ENCODE data around the gene ANKFN1.

Gene ANKFN1, protein sequence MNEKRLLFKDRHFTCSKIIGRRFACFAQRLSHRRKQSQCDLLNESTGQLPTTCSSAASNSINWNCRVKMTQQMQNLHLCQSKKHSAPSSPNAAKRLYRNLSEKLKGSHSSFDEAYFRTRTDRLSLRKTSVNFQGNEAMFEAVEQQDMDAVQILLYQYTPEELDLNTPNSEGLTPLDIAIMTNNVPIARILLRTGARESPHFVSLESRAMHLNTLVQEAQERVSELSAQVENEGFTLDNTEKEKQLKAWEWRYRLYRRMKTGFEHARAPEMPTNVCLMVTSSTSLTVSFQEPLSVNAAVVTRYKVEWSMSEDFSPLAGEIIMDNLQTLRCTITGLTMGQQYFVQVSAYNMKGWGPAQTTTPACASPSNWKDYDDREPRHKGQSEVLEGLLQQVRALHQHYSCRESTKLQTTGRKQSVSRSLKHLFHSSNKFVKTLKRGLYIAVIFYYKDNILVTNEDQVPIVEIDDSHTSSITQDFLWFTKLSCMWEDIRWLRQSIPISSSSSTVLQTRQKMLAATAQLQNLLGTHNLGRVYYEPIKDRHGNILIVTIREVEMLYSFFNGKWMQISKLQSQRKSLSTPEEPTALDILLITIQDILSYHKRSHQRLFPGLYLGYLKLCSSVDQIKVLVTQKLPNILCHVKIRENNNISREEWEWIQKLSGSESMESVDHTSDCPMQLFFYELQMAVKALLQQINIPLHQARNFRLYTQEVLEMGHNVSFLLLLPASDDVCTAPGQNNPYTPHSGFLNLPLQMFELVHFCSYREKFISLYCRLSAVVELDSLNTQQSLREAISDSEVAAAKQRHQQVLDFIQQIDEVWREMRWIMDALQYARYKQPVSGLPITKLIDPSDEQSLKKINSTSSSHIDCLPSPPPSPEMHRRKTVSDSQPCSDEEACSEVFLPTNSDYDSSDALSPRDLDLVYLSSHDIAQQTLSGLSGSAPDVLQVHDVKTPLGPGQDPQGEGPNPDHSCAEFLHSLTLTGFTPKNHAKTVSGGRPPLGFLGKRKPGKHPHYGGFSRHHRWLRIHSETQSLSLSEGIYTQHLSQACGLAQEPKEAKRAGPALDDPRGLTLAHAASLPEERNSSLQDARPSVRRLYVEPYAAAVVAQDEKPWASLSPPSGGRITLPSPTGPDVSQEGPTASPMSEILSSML

DNA sequence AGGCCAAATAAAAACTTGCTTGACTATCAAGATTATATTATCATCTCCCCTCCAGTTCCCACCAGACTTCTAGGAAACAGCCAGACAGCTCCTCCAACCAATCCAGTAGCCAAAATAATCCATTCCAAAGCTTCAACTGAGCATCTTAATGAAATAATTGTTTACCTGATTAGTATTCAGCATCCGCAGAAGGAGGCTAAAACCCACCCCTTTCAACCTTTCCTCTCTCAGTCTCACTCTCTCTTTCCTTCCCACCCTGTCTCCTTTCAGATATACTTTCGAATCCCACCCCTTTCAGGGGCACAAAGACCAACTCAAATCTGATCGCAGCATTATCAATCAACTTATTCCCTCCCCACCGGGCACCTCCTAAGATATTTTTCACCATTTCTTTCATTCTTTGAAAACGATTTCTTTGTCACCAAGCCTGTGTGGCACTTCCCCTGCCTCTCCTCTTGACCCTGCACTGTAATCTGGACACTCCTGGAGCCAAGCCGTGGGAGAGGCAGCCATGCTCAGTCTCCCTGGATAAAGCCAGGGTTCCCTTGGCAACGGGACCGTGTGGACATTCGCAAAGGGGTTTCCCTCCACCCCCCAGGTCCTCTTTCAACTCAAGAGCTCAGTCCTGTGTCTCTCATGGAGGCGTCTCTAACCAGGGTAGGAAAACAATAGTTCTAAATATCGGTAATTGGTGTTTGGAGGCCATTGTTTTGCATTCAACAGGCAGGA lies at the start of gene ANKFN1:
Gene ANKFN1, plus strand, starts transcription at position 602 of the 729 bp plus-strand sequence. CDS start 59,193 bp downstream, outside the sequence.
- no peak for DNase-seq

DNA sequence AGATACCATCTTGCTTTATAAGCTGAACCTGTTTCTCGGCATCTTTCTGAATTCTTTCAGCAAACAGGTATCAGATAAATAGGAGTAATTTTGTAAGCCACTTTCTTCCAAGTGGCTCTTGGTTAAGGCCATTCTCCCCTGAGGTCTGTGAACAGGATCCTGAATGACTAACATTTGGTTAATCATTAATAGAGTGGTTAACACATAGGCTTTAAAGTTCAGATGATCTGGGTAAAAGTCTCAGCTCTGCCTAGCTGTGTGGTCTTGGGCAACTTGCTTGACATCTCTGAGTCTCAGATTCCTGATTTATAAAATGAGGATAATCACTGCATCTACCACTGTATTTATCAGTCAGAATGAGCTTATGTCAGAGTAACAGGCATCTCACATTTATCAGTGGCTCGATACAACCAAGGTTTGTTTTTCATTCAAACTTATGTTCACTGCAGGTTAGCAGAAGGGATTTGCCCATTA lies 44.4 kb upstream of the ANKFN1 start:
- DNase-seq, result no peak

DNA sequence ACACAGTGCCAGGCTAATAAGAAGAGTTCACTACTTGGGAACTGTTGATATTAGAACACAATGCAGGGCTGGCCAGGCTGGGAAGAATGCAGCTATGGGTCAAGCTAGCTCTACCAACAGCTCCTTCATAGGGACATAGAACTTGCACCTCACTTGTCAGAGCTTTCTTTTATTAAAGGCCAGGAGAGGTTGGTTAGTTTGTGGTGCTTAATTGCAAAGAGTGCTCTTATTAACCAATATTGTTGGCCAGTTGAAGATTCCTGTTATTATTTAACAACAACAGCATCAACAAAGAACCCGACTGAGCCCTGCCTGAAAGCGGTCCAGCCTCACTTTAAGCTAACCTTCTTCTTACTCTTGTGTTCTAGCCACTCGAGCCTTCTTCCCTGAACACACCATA lies 43.4 kb upstream of the ANKFN1 start:
- no peak for DNase-seq

DNA sequence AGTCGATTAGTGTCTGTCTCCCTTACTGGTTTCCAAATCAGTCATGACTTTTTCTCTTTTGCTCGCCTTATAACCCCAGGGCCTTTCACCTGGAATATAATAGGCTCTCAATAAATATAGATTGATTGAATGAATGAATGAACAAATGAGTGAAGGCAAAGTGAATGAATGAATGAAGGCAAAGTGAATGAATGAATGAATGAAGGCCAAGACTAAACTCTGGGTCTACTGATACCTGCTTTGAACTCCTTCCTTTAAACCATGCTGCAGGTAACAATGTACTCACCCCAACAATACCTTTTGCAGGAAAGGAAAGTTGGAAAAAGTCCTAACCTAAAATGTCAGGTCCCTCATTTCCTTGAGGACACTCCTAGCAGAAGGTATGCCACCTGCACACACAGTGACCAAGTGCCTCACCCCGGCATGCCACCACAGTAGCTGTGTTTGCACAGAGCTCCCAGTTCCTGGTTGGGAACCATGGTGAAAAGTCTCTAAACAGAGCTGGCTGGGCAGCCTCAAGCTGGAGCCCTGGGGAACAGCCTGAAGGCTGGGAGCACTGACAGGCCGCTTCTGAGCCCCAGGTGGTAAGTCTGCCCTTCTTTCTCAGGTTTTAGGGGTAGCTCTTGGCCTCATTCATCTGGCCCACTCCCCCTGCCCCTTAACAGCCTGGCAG lies 42.7 kb upstream of the ANKFN1 start:
- DNase-seq, result peak; percentile 50

DNA sequence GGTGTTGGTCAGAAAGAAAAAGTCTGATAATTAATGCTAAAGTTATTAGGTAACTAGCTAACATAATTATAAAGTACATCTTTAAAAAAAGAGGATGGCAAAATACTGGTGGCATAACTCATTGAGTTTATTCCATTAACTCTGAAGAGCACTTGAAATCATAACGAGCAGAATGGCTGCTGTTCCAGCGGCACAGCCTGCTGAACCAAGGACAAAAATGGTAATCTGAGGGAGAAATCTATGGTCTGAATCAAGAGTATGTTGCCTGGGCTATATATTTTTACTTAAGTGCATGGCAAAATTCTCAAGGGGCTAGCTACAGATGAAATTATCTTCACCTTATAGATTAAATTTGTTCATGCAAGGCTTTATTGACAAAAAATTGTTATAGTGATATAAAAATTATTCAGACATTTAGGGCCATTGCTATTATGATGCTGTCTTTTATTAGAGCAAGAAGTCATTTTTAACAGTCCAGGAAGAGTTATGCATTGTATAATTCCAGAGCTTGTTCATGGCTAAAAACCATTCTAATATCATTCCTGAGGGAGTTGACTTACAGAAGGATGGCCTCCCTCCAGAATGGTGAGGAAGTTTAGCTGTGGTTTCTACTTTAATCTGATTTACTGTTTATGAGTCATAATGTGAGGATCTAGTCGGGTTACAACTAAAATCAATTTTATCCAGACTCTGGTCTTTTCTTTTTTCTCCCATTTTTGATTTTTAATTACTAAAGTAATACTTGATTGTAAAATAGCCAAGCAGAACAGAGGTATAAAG lies 41.4 kb upstream of the ANKFN1 start:
- peak; percentile 71 for DNase-seq

DNA sequence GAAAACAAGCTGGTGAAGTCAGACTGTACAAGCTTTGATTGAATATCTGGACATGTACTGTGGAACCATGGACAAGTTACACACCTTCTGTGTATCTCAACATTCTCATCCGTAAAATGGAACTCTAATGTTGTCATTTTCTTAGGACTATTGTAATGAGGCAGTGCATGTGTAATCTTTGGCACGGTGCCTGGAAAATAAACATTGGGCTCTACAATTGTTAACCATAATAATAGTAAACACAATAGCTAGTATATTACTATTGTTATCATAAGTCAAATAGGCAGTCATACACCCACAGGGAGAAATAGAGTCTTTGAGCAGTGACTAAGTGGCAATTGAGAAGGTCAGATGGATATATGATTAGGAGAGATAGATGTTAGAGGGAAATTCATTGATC lies 39.8 kb upstream of the ANKFN1 start:
- peak; percentile 31 for DNase-seq

DNA sequence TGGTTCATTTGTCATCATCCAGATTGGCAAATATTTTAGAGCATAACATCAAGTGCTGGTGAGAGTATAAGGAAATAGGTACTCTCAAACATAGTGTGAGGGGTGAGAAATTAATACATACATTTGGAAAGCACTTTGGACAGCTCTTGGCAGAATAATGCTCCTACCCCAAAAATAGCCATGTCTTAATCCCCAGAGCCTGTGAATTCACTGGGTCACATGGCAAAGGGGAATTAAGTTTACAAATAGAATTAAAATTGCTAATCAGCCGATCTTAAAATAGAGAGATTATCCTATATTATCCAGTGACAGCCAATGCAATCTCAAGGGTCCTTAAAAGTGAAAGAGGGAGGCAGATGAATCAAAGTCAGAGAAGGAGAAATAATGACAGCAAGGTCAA lies 38.8 kb upstream of the ANKFN1 start:
- peak; percentile 80 for DNase-seq

DNA sequence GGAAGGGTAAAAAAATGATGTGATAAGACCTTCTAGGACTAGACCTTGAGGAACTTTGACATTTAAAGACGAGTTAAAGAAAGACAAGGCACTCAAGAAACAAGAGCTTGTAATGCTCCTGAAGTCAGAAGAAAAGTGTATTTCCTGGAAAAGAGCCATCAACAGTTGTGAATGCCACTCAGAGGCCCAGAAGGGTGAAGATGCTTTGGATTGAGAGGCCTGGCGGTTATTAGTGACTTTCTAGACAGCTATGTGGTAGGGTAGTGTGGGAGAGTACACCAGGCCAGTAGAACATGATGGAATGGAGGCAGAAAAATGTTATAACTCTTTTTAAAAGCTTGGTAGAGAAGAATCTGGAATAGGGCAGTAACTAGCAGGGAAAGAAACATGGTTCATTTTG lies 34.1 kb upstream of the ANKFN1 start:
- DNase-seq, result no peak

DNA sequence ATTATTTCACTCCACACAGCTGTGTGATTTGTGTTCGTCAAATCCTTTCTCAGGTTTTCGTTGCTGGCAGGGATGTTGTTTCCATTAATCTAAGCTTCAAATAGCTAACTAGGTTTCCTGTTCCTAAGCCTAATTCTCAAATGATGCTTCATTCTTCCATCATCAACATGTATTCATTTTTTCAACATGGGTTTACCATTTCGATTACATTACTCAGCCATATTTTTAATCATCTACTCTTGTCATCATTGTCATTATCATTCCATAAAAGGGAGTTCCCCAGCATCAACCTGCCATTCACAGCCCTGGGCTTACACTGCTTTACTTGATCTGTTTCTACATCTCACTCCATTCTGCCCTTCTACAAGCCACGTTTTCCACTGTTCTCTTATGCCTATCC lies 33.3 kb upstream of the ANKFN1 start:
- no peak for DNase-seq

DNA sequence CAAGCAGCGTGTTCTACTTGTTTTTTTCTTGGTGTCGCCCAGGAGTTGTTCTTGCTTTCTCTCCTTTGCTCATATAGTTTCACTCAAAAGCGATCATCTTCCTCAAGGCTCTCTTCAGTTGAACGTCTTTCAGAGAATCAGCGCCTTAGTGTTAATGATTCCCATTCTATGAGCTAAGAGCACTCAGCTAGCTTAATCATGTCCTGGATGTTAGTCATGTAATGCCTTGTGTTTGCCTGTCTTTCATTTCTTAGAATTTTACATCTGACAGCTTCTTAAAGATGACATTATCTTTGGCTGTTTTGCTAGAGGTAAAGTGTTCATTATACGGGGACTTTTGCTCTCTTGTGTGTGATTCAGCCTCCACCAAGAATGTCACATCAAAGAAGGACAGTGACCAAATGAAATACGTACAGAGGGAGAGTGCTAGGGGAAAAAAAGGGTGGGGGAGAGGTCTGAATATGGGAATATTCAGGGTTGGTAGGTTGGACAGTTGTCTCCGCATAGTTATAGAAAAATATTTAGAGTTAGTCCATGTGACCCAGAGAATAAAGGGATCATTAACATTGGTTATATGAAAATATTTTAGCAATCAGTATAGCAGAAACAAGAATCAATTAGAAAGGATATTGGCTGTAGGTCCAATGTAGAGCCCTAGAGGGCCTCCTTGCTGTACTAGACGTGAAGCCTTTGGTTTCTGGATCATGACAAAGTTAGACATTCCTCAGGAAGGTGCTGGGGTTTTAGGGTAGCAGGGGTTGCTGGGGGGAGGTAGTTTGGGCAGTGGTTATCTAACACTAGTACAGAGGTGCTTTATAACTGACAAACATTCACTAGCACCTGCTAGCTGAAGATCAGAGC lies 31.9 kb upstream of the ANKFN1 start:
- no peak for DNase-seq

DNA sequence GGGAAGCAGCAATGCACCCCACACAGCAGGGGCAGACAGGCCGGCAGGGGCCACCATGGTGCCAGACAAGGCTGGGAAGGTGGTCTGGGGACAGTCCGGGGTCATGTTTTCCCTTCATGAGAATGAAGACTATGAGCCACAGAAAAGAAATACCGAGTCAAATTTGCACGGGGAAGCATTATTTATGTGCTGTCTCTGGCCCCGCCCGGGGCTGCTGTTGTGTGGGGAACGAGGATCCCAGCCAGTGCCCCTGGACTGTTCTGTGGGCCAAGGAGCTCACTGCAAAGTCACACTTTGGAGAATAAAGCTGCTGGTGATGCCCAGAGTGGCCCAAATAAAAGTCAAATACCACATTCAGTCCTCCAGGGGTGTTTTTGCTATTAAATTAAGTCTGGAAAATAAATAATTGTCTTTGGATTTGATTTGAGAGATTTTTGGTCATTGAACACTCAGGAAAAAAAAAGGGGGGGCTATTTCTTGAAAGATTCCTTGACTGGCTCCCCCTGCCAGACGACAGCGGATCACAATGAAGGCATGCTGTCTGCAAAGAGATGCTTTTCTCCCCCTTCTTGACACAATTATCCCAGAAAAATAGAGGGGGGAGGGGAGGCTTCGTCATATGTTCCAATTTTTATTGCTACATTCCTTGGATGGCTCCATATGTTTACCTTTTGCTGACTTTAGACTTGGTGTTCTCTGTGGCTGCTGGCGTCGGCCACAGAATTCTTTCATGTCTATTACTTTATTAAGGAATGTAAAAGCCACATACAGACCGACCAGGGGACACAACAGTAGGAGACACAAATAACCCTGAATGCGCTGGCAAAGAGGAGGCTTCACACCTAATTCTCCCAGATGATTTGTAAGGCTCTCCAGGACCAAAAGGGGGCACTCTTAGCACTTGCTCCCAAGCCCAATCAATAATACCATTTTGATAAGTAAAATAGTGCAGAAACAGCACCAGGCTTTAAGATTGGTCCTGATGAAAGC lies 27.1 kb upstream of the ANKFN1 start:
- DNase-seq, result peak; percentile 60

DNA sequence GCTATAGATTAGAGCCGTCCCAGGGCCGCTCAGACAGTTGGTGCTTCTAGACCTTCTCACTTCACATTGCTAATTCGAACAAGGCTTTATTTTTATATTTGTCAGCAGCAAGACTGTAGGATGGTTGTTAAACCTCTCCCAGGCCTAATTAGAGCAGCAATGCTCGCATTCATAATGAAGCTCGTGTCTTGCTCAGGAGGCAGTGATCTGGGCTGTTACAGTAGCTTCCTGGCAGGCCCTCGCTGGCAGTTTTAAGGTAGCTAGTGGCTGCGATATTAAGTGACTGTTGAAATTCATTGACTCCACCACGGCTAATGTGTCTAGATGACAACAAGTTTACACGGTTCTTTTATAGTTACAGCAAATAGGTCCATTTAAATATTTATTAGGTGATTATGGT lies 23.2 kb upstream of the ANKFN1 start:
- no peak for DNase-seq

DNA sequence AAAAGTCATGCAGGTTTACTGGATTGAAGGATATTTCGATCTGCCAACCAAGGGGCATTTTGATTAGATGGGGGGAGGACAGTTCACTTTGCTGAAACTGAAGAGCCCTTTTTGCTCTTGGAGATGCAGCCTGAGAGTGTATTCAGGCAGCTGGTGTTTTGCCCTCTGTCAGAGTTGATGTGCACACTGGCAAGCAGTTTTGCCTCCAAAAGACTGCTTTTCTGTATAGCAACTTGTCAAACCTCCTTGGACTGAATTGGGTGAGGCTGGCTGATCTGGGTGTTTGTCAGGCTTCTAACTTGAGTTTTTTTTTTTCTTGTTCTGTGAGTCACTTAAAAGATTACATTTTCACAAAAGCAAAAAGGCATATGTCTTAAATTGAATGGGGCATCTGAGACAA lies 22.6 kb upstream of the ANKFN1 start:
- no peak for DNase-seq

DNA sequence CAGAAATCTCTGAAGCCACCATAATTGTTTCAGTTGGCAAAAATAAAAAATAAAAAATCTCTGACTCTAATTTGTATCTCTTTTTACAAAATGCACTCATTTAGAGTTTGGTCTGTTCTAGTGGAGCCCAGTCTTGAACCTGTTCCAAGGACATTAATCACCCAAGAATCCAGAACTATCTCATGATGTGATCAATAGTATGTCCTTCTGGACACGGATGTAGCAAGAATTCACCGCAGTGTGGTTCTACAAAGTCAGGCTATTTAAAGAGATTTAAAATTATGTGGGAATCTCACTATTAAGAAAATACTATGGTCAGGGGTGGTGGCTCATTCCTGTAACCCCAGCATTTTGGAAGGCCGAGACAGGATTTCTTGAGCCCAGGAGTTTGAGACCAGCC lies 21.8 kb upstream of the ANKFN1 start:
- no peak for DNase-seq

DNA sequence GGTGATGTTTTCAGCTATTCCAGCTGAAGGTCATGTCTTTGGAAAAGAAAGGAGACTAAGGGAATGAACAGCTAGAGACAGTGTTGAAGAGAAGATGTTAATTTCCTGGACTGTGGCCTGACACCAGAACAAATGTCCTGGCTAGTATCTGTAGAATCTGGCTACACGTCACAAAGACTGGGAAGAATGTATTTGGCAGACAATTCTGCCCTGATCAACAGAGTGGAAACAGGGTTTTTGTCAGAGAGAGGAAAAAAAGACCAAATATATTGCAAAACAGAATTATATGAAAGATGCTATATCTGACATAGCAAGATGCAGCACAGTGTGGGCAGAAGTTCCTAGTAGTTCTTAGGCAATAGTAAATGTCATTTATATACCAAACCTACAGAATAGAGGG lies 17.0 kb upstream of the ANKFN1 start:
- no peak for DNase-seq

DNA sequence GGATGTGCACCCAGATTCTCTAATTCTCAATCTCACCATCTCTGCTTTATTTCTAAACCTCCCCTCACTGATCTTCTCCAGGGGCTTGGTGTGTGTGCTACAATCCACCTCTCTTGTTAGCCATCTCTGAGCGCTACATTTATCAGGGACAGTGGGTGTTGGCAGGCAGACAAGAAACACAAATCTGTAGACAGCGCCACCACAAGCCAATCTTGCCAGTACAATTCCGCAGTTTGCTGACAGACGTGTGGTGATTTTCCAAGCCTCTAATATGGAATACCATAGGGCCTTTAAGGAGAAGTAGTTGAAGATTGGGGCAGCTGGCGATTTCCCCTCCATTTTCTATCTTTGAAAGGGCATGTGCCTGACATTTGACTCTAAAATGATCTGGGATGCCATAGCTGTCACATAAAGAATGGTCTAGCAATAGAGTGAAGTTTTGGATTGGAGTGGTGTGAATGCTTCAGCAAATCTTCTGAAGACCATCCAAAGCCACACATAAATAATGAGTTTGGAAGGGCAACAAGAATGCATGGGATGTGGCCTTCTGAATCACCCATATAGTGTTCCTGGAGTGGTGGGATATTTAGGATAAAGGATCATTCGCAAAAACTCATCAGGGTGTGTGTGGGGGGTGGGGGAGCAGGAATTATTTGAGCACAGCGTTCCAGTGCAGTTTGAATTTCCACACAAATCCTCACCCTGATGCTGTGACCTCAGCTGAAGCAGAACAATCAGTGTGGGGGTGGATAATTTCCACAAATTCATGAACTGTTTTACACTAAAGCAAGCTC lies 12.0 kb upstream of the ANKFN1 start:
- DNase-seq, result no peak

DNA sequence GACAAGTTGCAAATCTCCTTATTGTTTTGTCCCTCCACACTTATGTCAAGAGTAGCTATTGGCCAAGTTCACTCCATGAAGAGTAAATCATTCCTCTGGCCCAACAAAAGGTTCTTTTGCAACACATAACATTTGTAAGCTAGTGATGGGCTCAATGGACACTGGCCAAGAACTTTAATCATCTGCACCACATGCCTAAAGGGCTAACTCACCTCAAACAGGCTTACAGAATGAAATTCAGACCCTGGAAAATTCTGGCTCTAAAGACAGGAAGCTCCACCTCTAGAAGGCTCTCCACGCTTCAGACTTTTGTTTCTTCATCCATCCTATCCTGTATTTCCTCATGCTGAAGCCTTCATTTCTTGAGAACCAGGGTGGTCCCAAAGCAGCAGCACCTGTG lies 10.9 kb upstream of the ANKFN1 start:
- DNase-seq, result no peak

DNA sequence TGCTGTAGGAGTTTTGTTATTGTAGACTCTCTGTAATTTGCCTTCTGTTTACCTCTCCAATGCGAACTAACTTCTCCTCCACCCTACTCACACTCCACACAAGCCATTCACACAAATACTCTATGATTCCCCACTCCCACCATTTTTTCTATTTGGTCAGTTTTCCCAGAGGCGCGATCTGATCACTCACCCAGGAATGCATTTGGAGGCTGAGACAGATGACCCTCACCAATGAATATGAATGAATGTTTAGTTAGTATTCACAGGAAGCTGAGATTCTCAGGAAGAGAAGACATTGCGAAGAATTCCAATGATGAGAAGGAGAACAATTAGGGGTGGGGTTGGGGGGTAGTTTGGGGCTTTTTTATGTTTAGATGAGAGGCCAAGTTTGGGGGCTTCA lies 10.5 kb upstream of the ANKFN1 start:
- no peak for DNase-seq
